HepG2 (cell line): ENCODE measurements around the gene NYNRIN. TPM values are rescaled to one million over a fixed set of nuclear protein-coding genes. Genes with fewer than 3 reads are reported as not detected.
A peak's percentile ranks its signal among the peaks of the same experiment; 100 is the strongest.

ENCODE experiments used
- CCAR2 ChIP-seq: fragments of 200-400 bp; formaldehyde crosslinking; optimal IDR thresholded peaks from 2 replicates; pipeline ENCODE3; 2018; ENCODE audit warnings: low read depth, mild to moderate bottlenecking, low read length, moderate library complexity
- DZIP1 ChIP-seq: sonication (generic); formaldehyde crosslinking; IDR thresholded peaks from 2 replicates; pipeline ENCODE4 v1.5.0; 2020; ENCODE audit warnings: mild to moderate bottlenecking, missing genetic modification reagents
- FOXJ3 ChIP-seq: sonication (generic); formaldehyde crosslinking; IDR thresholded peaks from 2 replicates; pipeline ENCODE4 v1.4.0; 2020; ENCODE audit warnings: missing genetic modification reagents, mild to moderate bottlenecking, borderline replicate concordance
- HHEX ChIP-seq: IDR thresholded peaks from 2 replicates; pipeline ENCODE4 v1.6.1; 2016; ENCODE audit warnings: control low read depth
- KLF6 ChIP-seq: IDR thresholded peaks from 2 replicates; pipeline ENCODE4 v1.8.0; 2016; ENCODE audit warnings: missing biosample characterization, missing genetic modification reagents
- MED1 ChIP-seq: sonication (generic); formaldehyde crosslinking; IDR thresholded peaks from 2 replicates; pipeline ENCODE4 v1.4.0; 2020; ENCODE audit warnings: missing genetic modification reagents
- MTF2 ChIP-seq: sonication (generic); formaldehyde crosslinking; IDR thresholded peaks from 2 replicates; pipeline ENCODE4 v1.5.0; 2020; ENCODE audit warnings: missing genetic modification reagents, borderline replicate concordance
- POGZ ChIP-seq: sonication (generic); formaldehyde crosslinking; IDR thresholded peaks from 2 replicates; pipeline ENCODE4 v1.4.0; 2020; ENCODE audit warnings: mild to moderate bottlenecking, missing genetic modification reagents
- POLR2AphosphoS2 ChIP-seq: IDR thresholded peaks from 2 replicates; pipeline ENCODE4 v1.6.1; 2011; ENCODE audit warnings: low read depth, low read length, improper control_type of control experiment
- SOX6 ChIP-seq, 2 experiments: fragments of 450-650 bp in 1 of 2; sonication (generic) in 1 of 2; formaldehyde crosslinking in 1 of 2; IDR thresholded peaks; 2 replicates each; pipeline versions ENCODE4 v1.4.0 to v1.6.1; 2017 to 2020; ENCODE audit warnings: antibody characterized with exemption in 1 of 2, mild to moderate bottlenecking in 1 of 2, missing genetic modification reagents in 1 of 2
- TCF12 ChIP-seq, 2 experiments: fragments of 450-650 bp in 1 of 2; sonication (generic) in 1 of 2; formaldehyde crosslinking in 1 of 2; IDR thresholded peaks; 2 replicates each; pipeline versions ENCODE4 v1.6.1 to v1.8.0; 2017 to 2022; ENCODE audit warnings: antibody characterized with exemption in 1 of 2, mild to moderate bottlenecking in 1 of 2, missing genetic modification reagents in 1 of 2, moderate library complexity in 1 of 2
- TCF7 ChIP-seq: sonication (generic); IDR thresholded peaks from 2 replicates; pipeline ENCODE4 v1.6.1; 2016; ENCODE audit warnings: antibody characterized with exemption, low read depth
- ZNF367 ChIP-seq: sonication (generic); formaldehyde crosslinking; IDR thresholded peaks from 2 replicates; pipeline ENCODE4 v1.4.0; 2020; ENCODE audit warnings: missing genetic modification reagents, borderline replicate concordance
- polyA plus RNA-seq, 8 experiments: library from polyadenylated mRNA; depleted of rRNA in 3 of 8; stranded (reverse) in 7 of 8; unstranded in 1 of 8; fragments of >200 nt; fragmentation: Illumina TruSeq in 4 of 8; extraction: Trizol in 4 of 8; gene quantifications; 2 replicates each; pipeline versions ENCODE4 v1.2.1 to v1.2.3, GENCODE V29; 2011 to 2016; ENCODE audit warnings: low read depth in 4 of 8, missing spikeins in 1 of 8, mixed read lengths in 1 of 8; ENCODE audit not compliant: insufficient read depth in 1 of 8
- total RNA-seq, 5 experiments: library from RNA; depleted of rRNA; stranded (reverse); fragments of >200 nt; fragmentation: Illumina TruSeq; extraction: Trizol; gene quantifications; 2 replicates each; pipeline ENCODE4 v1.2.3, GENCODE V29; 2016; ENCODE audit warnings: low read depth in 1 of 5
- TF ChIP-seq, protein P1 (sequence below): sonication (generic); formaldehyde crosslinking; IDR thresholded peaks from 2 replicates; pipeline ENCODE4 v1.8.0; 2022; ENCODE audit warnings: mild to moderate bottlenecking, missing genetic modification reagents; ENCODE audit not compliant: insufficient replicate concordance
- TF ChIP-seq, protein P2 (sequence below), 2 experiments: sonication (generic) in 1 of 2; formaldehyde crosslinking in 1 of 2; IDR thresholded peaks; 2 replicates each; pipeline versions ENCODE4 v1.5.1 to v1.6.1; 2011 to 2020; ENCODE audit warnings: borderline replicate concordance in 1 of 2, low read depth in 1 of 2, low read length in 1 of 2, mild to moderate bottlenecking in 1 of 2, missing genetic modification reagents in 1 of 2, moderate library complexity in 1 of 2
- TF ChIP-seq, protein P3 (sequence below): sonication (generic); IDR thresholded peaks from 2 replicates; pipeline ENCODE4 v1.6.1; 2016; ENCODE audit warnings: low read depth, borderline replicate concordance
- TF ChIP-seq, protein P4 (sequence below): sonication (generic); formaldehyde crosslinking; IDR thresholded peaks from 2 replicates; pipeline ENCODE4 v1.9.0; 2021; ENCODE audit warnings: missing genetic modification reagents, mild to moderate bottlenecking, borderline replicate concordance

The NYNRIN gene
- total and polyA plus RNA-seq, 2 of the 13 experiments (the other 11 are each of a cell fraction or from before 2014, with no cell fraction given), result 0.63 to 1.1 TPM

DNA sequence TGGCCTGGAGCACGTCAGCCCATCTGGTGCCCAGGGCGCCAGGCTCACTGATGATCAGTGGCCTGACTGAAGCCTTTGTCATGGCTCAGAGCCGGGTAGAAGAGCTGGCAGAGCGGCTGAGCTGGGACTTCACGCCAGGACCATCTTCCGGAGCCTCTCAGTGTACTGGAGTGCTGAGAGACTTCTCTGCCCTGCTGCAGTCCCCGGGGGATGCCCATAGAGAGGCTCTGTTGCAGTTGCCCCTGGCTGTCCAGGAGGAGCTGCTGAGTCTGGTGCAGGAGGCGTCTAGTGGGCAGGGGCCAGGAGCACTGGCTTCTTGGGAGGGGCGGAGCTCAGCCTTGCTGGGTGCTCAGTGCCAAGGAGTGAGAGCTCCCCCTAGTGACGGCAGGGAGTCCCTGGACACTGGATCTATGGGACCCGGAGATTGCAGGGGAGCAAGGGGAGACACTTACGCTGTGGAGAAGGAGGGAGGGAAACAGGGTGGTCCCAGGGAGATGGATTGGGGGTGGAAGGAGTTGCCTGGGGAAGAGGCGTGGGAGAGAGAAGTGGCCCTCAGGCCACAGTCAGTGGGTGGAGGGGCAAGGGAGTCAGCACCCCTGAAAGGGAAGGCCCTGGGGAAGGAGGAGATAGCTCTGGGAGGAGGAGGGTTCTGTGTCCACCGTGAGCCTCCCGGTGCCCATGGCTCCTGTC lies 32.9 kb downstream of the NYNRIN start (continued):
- TF ChIP-seq DZIP1 (CRISPR knock-in tag), result no peak
- TF ChIP-seq TCF12 (IDR thresholded peaks at IDR 0.05), result no peak
- TF ChIP-seq TCF12 (CRISPR knock-in tag; IDR thresholded peaks at IDR 0.05), result no peak
- TF ChIP-seq, protein P1, sequence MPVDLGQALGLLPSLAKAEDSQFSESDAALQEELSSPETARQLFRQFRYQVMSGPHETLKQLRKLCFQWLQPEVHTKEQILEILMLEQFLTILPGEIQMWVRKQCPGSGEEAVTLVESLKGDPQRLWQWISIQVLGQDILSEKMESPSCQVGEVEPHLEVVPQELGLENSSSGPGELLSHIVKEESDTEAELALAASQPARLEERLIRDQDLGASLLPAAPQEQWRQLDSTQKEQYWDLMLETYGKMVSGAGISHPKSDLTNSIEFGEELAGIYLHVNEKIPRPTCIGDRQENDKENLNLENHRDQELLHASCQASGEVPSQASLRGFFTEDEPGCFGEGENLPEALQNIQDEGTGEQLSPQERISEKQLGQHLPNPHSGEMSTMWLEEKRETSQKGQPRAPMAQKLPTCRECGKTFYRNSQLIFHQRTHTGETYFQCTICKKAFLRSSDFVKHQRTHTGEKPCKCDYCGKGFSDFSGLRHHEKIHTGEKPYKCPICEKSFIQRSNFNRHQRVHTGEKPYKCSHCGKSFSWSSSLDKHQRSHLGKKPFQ (CRISPR knock-in tag), result no peak
- no peak; the same call in 1 of the 2 replicates for TF ChIP-seq POGZ (CRISPR knock-in tag)
- peak; percentile 75 for TF ChIP-seq HHEX (CRISPR knock-in tag)
- TF ChIP-seq TCF7, result no peak
- no peak for TF ChIP-seq ZNF367 (CRISPR knock-in tag)
- TF ChIP-seq CCAR2, result peak; percentile 91
- TF ChIP-seq, protein P2, sequence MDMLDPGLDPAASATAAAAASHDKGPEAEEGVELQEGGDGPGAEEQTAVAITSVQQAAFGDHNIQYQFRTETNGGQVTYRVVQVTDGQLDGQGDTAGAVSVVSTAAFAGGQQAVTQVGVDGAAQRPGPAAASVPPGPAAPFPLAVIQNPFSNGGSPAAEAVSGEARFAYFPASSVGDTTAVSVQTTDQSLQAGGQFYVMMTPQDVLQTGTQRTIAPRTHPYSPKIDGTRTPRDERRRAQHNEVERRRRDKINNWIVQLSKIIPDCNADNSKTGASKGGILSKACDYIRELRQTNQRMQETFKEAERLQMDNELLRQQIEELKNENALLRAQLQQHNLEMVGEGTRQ (IDR thresholded peaks at IDR 0.05; ENCODE audit: low read depth, low read length), result no peak
- TF ChIP-seq, protein P2 (CRISPR knock-in tag; IDR thresholded peaks at IDR 0.05; ENCODE audit: borderline replicate concordance), result no peak
- TF ChIP-seq FOXJ3 (CRISPR knock-in tag), result no peak
- TF ChIP-seq, protein P3, sequence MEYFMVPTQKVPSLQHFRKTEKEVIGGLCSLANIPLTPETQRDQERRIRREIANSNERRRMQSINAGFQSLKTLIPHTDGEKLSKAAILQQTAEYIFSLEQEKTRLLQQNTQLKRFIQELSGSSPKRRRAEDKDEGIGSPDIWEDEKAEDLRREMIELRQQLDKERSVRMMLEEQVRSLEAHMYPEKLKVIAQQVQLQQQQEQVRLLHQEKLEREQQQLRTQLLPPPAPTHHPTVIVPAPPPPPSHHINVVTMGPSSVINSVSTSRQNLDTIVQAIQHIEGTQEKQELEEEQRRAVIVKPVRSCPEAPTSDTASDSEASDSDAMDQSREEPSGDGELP, result 0 out of 2 replicates have a peak, but pooled peaks have one; percentile 14
- TF ChIP-seq KLF6 (CRISPR knock-in tag), result no peak; the same call in 1 of the 2 replicates
- TF ChIP-seq, protein P4, sequence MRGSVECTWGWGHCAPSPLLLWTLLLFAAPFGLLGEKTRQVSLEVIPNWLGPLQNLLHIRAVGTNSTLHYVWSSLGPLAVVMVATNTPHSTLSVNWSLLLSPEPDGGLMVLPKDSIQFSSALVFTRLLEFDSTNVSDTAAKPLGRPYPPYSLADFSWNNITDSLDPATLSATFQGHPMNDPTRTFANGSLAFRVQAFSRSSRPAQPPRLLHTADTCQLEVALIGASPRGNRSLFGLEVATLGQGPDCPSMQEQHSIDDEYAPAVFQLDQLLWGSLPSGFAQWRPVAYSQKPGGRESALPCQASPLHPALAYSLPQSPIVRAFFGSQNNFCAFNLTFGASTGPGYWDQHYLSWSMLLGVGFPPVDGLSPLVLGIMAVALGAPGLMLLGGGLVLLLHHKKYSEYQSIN (CRISPR knock-in tag), result no peak
- peak; percentile 75 for TF ChIP-seq MED1
- TF ChIP-seq SOX6 (IDR thresholded peaks at IDR 0.05), result no peak
- TF ChIP-seq SOX6 (CRISPR knock-in tag; IDR thresholded peaks at IDR 0.05), result peak; percentile 49
- peak; percentile 98; the same call in 1 of the 2 replicates for TF ChIP-seq MTF2
- no peak for TF ChIP-seq POLR2AphosphoS2
